ENCODE results near the gene ROMO1.

ROMO1 gene

DNA sequence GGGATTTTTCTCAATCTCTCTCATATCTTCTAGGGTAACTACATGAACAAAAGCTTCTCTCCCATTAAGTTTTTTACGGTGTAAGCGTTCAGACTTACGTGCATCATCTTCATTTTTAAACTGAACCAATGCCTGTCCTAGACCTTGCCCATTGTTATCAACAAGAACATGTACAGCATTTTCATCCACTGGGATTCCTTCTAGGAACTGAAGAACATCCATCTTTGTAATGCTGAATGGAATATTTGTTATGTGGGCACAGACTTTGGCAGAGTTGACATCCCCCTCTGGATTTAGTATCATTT lies 45.8 kb upstream of the ROMO1 start:
- no peaks in the 10 kb centered on the region for H3K9me3 ChIP-seq (ENCODE audit: insufficient read depth, low read depth, low read length)
- DNase-seq: no peak
- H3K36me3 ChIP-seq (ENCODE audit: control insufficient read depth in 1 of 2, insufficient read depth in 2 of 2, low read length in 2 of 2): peaks cover 17 to 29% of the 10 kb centered on the region in 2 experiments
- H3K79me2 ChIP-seq (ENCODE audit: control insufficient read depth, insufficient read depth, low read length, poor library complexity): peaks cover 8% of the 10 kb centered on the region
- no peak overlapping the region for H3K14ac ChIP-seq (ENCODE audit: low read length)
- no peak overlapping the region for H2BK5ac ChIP-seq (ENCODE audit: low read depth, low read length, poor library complexity)
- H4K12ac ChIP-seq (ENCODE audit: low read depth, low read length): no peak overlapping the region
- no peaks in the 10 kb centered on the region for H3K4me1 ChIP-seq (ENCODE audit: control insufficient read depth in 1 of 2, insufficient read depth in 2 of 2, low read length in 2 of 2)
- no peak overlapping the region for H2BK12ac ChIP-seq (ENCODE audit: low read length)
- H3K9ac ChIP-seq (ENCODE audit: low read length): no peak overlapping the region
- no peak overlapping the region for H3K27ac ChIP-seq (ENCODE audit: low read depth, low read length)
- no peaks in the 10 kb centered on the region for H3K79me1 ChIP-seq (ENCODE audit: low read length)
- H2AK5ac ChIP-seq (ENCODE audit: low read length): no peak overlapping the region
- no peak overlapping the region for H3K23ac ChIP-seq (ENCODE audit: low read length)
- no peak overlapping the region for H2AFZ ChIP-seq (ENCODE audit: insufficient read depth, low read length, poor library complexity)
- no peak overlapping the region for H3K4me2 ChIP-seq (ENCODE audit: low read length)
- H3K27me3 ChIP-seq (ENCODE audit: insufficient read depth, low read length): no peaks in the 10 kb centered on the region
- H3K18ac ChIP-seq (ENCODE audit: low read length): no peak overlapping the region
- no peak overlapping the region for H4K91ac ChIP-seq (ENCODE audit: low read depth, low read length)
- no peak overlapping the region for H3K4me3 ChIP-seq (ENCODE audit: low read depth, low read length)
- no peak overlapping the region for H2BK120ac ChIP-seq (ENCODE audit: insufficient read depth, low read length, poor library complexity)
- peak overlapping the region; percentile 64 for H3K4ac ChIP-seq (ENCODE audit: low read depth, low read length)
- no peak overlapping the region for H4K8ac ChIP-seq (ENCODE audit: low read depth, low read length)
- WGBS (ENCODE audit: extremely low coverage, insufficient coverage, insufficient read length): no CpG with 5 or more reads among the region's 3 CpGs

GRCh38 chr20:35653893-35654292 lies 45.3 kb upstream of the ROMO1 start:
- Histone ChIP-seq H3K18ac (ENCODE audit: low read length) (no peak overlapping the region), H3K36me3 (ENCODE audit: control insufficient read depth in 1 of 2, insufficient read depth in 2 of 2, low read length in 2 of 2) (peaks cover 19 to 29% of the 10 kb centered on the region in 2 experiments), H3K23ac (ENCODE audit: low read length) (no peak overlapping the region), H3K27ac (ENCODE audit: low read depth, low read length) (no peak overlapping the region), H3K4me2 (ENCODE audit: low read length) (no peak overlapping the region), H2AFZ (ENCODE audit: insufficient read depth, low read length, poor library complexity) (no peak overlapping the region), H4K8ac (ENCODE audit: low read depth, low read length) (no peak overlapping the region), H3K27me3 (ENCODE audit: insufficient read depth, low read length) (no peaks in the 10 kb centered on the region), H3K79me1 (ENCODE audit: low read length) (no peaks in the 10 kb centered on the region), H3K4ac (ENCODE audit: low read depth, low read length) (peak overlapping the region; percentile 54), H3K79me2 (ENCODE audit: control insufficient read depth, insufficient read depth, low read length, poor library complexity) (peaks cover 11% of the 10 kb centered on the region), H3K4me1 (ENCODE audit: control insufficient read depth in 1 of 2, insufficient read depth in 2 of 2, low read length in 2 of 2) (no peaks in the 10 kb centered on the region), H2BK5ac (ENCODE audit: low read depth, low read length, poor library complexity) (no peak overlapping the region), H2AK5ac (ENCODE audit: low read length) (no peak overlapping the region), H2BK120ac (ENCODE audit: insufficient read depth, low read length, poor library complexity) (no peak overlapping the region), H3K9me3 (ENCODE audit: insufficient read depth, low read depth, low read length) (no peaks in the 10 kb centered on the region), H3K4me3 (ENCODE audit: low read depth, low read length) (no peak overlapping the region), H2BK12ac (ENCODE audit: low read length) (no peak overlapping the region), H3K9ac (ENCODE audit: low read length) (no peak overlapping the region), H3K14ac (ENCODE audit: low read length) (no peak overlapping the region), H4K91ac (ENCODE audit: low read depth, low read length) (no peak overlapping the region), H4K12ac (ENCODE audit: low read depth, low read length) (no peak overlapping the region)
- no peak for DNase-seq
- WGBS (ENCODE audit: extremely low coverage, insufficient coverage, insufficient read length): no CpG with 5 or more reads among the region's 4 CpGs

- H3K23ac ChIP-seq (ENCODE audit: low read length): peak overlapping the region; percentile 22
- no peak overlapping the region for H4K12ac ChIP-seq (ENCODE audit: low read depth, low read length)
- no CpG with 5 or more reads among the region's 9 CpGs for WGBS (ENCODE audit: extremely low coverage, insufficient coverage, insufficient read length)
- H2AK5ac ChIP-seq (ENCODE audit: low read length): no peak overlapping the region
- H3K4me2 ChIP-seq (ENCODE audit: low read length): no peak overlapping the region
- no peak overlapping the region for H4K91ac ChIP-seq (ENCODE audit: low read depth, low read length)
- H3K4ac ChIP-seq (ENCODE audit: low read depth, low read length): peak overlapping the region; percentile 14
- H3K9me3 ChIP-seq (ENCODE audit: insufficient read depth, low read depth, low read length): no peaks in the 10 kb centered on the region
- no peaks in the 10 kb centered on the region for H3K79me1 ChIP-seq (ENCODE audit: low read length)
- peaks cover 12% of the 10 kb centered on the region for H3K79me2 ChIP-seq (ENCODE audit: control insufficient read depth, insufficient read depth, low read length, poor library complexity)
- H3K27me3 ChIP-seq (ENCODE audit: insufficient read depth, low read length): no peaks in the 10 kb centered on the region
- DNase-seq: no peak
- no peak overlapping the region for H2AFZ ChIP-seq (ENCODE audit: insufficient read depth, low read length, poor library complexity)
- no peak overlapping the region for H2BK120ac ChIP-seq (ENCODE audit: insufficient read depth, low read length, poor library complexity)
- H3K4me3 ChIP-seq (ENCODE audit: low read depth, low read length): no peak overlapping the region
- H4K8ac ChIP-seq (ENCODE audit: low read depth, low read length): no peak overlapping the region
- no peaks in the 10 kb centered on the region for H3K4me1 ChIP-seq (ENCODE audit: control insufficient read depth in 1 of 2, insufficient read depth in 2 of 2, low read length in 2 of 2)
- H3K27ac ChIP-seq (ENCODE audit: low read depth, low read length): no peak overlapping the region
- no peak overlapping the region for H2BK5ac ChIP-seq (ENCODE audit: low read depth, low read length, poor library complexity)
- H3K18ac ChIP-seq (ENCODE audit: low read length): no peak overlapping the region
- peaks cover 19 to 29% of the 10 kb centered on the region in 2 experiments for H3K36me3 ChIP-seq (ENCODE audit: control insufficient read depth in 1 of 2, insufficient read depth in 2 of 2, low read length in 2 of 2)
- no peak overlapping the region for H2BK12ac ChIP-seq (ENCODE audit: low read length)
- no peak overlapping the region for H3K14ac ChIP-seq (ENCODE audit: low read length)
- H3K9ac ChIP-seq (ENCODE audit: low read length): no peak overlapping the region
Measured at GRCh38 chr20:35654415-35654814, 44.8 kb upstream of the ROMO1 start.

DNA sequence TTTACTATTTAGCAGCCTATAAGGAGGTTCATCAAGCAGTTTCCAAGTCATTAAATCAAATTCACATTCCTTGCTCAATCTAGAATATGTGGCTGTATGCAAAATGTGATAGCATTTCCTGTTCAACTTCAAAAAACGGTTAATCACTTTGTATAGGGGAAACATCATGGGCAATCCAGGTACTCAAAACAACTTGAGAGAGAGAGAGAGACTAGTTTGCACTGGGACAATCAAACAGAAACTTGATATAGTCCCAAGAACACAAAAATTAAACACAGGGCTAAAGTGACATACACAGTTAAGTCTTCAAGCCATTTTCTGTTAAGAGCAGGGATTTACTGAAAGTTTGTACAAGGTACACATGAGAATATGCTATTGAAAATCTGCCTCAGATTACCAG lies 41.9 kb upstream of the ROMO1 start:
- Histone ChIP-seq H4K12ac (ENCODE audit: low read depth, low read length) (no peak overlapping the region), H3K79me2 (ENCODE audit: control insufficient read depth, insufficient read depth, low read length, poor library complexity) (peaks cover 16% of the 10 kb centered on the region), H3K23ac (ENCODE audit: low read length) (no peak overlapping the region), H3K9ac (ENCODE audit: low read length) (no peak overlapping the region), H2BK12ac (ENCODE audit: low read length) (no peak overlapping the region), H3K36me3 (ENCODE audit: control insufficient read depth in 1 of 2, insufficient read depth in 2 of 2, low read length in 2 of 2) (peaks cover 19 to 29% of the 10 kb centered on the region in 2 experiments), H3K79me1 (ENCODE audit: low read length) (no peaks in the 10 kb centered on the region), H2AFZ (ENCODE audit: insufficient read depth, low read length, poor library complexity) (no peak overlapping the region), H3K18ac (ENCODE audit: low read length) (no peak overlapping the region), H3K27me3 (ENCODE audit: insufficient read depth, low read length) (no peaks in the 10 kb centered on the region), H4K91ac (ENCODE audit: low read depth, low read length) (no peak overlapping the region), H3K4me3 (ENCODE audit: low read depth, low read length) (no peak overlapping the region), H4K8ac (ENCODE audit: low read depth, low read length) (no peak overlapping the region), H3K4ac (ENCODE audit: low read depth, low read length) (peak overlapping the region; percentile 90), H2BK5ac (ENCODE audit: low read depth, low read length, poor library complexity) (no peak overlapping the region), H3K14ac (ENCODE audit: low read length) (no peak overlapping the region), H3K4me2 (ENCODE audit: low read length) (no peak overlapping the region), H3K9me3 (ENCODE audit: insufficient read depth, low read depth, low read length) (no peaks in the 10 kb centered on the region), H2BK120ac (ENCODE audit: insufficient read depth, low read length, poor library complexity) (no peak overlapping the region), H2AK5ac (ENCODE audit: low read length) (no peak overlapping the region), H3K27ac (ENCODE audit: low read depth, low read length) (no peak overlapping the region), H3K4me1 (ENCODE audit: control insufficient read depth in 1 of 2, insufficient read depth in 2 of 2, low read length in 2 of 2) (peaks cover 0 to 4% of the 10 kb centered on the region in 2 experiments)
- no peak for DNase-seq
- no CpG with 5 or more reads among the region's 1 CpG for WGBS (ENCODE audit: extremely low coverage, insufficient coverage, insufficient read length)

Measured in trophoblast cell (in vitro differentiated cells and primary cell).